PFSK-1 (cell line): ENCODE results near the gene LRRC7.

Experiments
- FOXP2 ChIP-seq: optimal IDR thresholded peaks from 2 replicates; pipeline ENCODE3; 2011; ENCODE audit warnings: borderline replicate concordance, control low read depth, inconsistent platforms; ENCODE audit not compliant: insufficient read depth; ENCODE audit errors: extremely low read length, extremely low read depth
- POLR2AphosphoS5 ChIP-seq: IDR thresholded peaks from 2 replicates; pipeline ENCODE4 v1.6.1; 2012; ENCODE audit warnings: low read depth, mild to moderate bottlenecking, control low read depth, low read length, moderate library complexity
- REST ChIP-seq, 2 experiments: IDR thresholded peaks; 2 replicates each; pipeline versions ENCODE4 v1.6.1 to v1.8.0; 2011 to 2012; ENCODE audit warnings: low read depth in 2 of 2, low read length in 2 of 2, control low read depth in 1 of 2, inconsistent platforms in 1 of 2, mild to moderate bottlenecking in 1 of 2, moderate library complexity in 1 of 2; ENCODE audit not compliant: insufficient read depth in 1 of 2
- SIN3A ChIP-seq: IDR thresholded peaks from 2 replicates; pipeline ENCODE4 v1.6.1; 2012; ENCODE audit warnings: mild to moderate bottlenecking, low read length, moderate library complexity, borderline replicate concordance; ENCODE audit not compliant: insufficient read depth
- TAF1 ChIP-seq: IDR thresholded peaks from 2 replicates; pipeline ENCODE4 v1.6.1; 2012; ENCODE audit warnings: low read length, control low read depth, borderline replicate concordance; ENCODE audit not compliant: insufficient read depth

LRRC7 gene

GRCh38 chr1:69587391-69587790, 19.7 kb downstream of the LRRC7 start:
- no peak for TF ChIP-seq TAF1
- no peak for TF ChIP-seq SIN3A
- TF ChIP-seq POLR2AphosphoS5, result no peak
- no peak for TF ChIP-seq REST (IDR thresholded peaks at IDR 0.05; ENCODE audit: insufficient read depth in 1 of 2, low read depth in 2 of 2, low read length in 2 of 2)
- no peak for TF ChIP-seq FOXP2

GRCh38 chr1:69589799-69590198, 22.1 kb downstream of the LRRC7 start:
- no peak for TF ChIP-seq FOXP2
- no peak for TF ChIP-seq REST (IDR thresholded peaks at IDR 0.05; ENCODE audit: insufficient read depth in 1 of 2, low read depth in 2 of 2, low read length in 2 of 2)
- TF ChIP-seq POLR2AphosphoS5, result no peak
- TF ChIP-seq SIN3A, result no peak
- no peak for TF ChIP-seq TAF1

GRCh38 chr1:69592341-69592740, 24.6 kb downstream of the LRRC7 start:
- TF ChIP-seq SIN3A (no peak), FOXP2 (no peak), TAF1 (no peak), POLR2AphosphoS5 (no peak), REST (IDR thresholded peaks at IDR 0.05; ENCODE audit: insufficient read depth in 1 of 2, low read depth in 2 of 2, low read length in 2 of 2) (no peak)

GRCh38 chr1:69595486-69595885, 27.8 kb downstream of the LRRC7 start:
- no peak for TF ChIP-seq SIN3A
- TF ChIP-seq REST (IDR thresholded peaks at IDR 0.05; ENCODE audit: insufficient read depth in 1 of 2, low read depth in 2 of 2, low read length in 2 of 2), result no peak
- TF ChIP-seq TAF1, result no peak
- no peak for TF ChIP-seq POLR2AphosphoS5
- TF ChIP-seq FOXP2, result no peak

GRCh38 chr1:69611316-69611715, 43.6 kb downstream of the LRRC7 start:
- TF ChIP-seq POLR2AphosphoS5 (no peak), REST (IDR thresholded peaks at IDR 0.05; ENCODE audit: insufficient read depth in 1 of 2, low read depth in 2 of 2, low read length in 2 of 2) (no peak), FOXP2 (no peak), TAF1 (no peak), SIN3A (no peak)
